Measurements from ENCODE around the gene FIBCD1.

The FIBCD1 gene

DNA sequence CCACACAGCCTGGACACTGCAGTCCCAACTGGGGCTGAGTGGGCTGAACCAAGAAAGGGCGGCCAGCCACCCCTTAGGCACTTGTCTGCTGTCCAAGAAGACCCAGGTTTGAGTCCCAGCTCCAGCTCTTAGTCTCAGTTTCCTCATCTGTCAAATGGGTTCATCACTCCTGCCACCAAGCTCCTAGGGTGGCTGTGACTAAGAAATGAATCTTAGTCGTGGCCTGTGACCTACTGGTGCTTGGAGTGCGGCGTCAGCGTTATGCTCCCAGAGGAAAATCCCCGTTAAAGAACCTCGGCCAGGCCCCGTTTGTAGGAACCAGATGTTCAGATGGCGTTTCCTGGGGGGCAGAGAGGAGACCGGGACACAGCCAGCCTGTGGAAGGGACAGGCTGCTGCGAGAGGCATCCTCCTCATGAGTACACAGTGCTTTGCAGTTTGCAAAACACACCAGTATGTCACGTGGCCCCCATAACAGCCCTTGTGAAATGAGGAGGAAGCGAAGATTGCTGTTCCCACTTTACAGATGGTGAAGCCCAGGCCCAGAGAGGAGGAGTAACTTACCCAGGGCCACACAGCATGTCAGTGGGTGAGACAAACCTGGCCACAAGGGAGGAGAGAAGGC, 3.3 kb downstream of the FIBCD1 start:
- peak; percentile 13 to 33 for DNase-seq

DNA sequence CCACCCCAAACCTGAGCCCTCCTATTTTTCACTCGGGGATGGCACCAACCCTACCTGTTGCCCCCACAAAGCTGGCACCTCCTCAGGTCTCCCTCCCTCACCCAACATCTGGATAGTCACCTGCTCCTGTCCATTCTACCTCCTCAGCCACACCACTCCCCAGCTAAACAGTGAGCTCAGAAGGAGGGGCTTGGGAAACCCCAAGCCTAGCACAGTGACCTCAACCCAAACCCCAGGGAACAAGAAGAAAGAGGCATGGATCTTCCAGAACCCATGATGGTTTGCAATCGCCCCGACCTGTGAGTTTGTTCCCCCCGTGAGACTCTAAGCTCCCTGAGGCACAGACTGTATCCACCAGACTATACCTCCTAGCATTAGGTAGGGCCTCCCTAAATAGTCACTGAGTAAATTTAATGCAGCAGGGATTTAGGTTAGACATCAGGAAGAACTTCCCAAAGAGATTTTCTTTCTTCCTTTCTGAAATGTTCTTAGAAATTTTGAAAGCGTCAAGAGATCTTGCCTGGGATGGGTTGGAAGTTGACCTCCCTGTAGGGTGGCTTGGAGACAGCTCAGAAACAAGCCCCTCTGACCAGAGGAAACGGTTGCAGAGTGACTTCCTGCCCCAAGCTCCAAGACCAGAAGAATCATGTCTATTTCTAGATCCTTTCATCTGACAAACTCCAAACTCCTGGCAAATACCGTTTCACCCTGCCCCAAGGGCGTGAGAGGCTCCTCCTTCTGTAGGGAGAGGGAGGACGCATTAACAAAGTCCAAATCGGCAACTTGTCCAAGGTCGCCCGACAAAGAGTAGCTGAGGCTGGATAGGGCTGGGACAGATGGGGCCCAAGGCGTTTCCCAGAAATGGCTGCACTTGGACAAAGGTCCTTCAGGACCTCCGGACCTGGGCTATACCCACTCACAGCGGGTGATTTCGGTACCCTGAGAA, 4.1 kb downstream of the FIBCD1 start:
- no peak for DNase-seq

DNA sequence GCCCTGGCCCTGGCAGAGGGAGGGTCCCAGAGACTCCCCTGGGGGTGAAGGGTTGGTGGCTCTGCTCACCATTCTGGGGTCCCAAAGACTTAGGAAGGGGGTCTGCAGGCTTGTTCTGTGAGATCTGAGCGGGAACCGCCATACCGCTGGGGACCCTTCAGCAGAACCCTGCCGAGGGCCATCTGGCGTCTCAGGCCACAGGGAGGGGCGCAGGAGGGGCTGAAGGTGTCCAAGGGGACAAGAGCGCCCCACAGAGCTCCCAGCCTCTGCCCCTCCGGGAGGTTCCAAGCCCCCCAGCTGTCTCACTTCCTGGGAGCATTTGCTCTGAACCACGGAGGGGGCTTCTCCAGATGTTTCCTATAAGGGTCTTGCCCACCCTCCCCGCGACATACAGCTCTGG, 4.8 kb downstream of the FIBCD1 start:
- no peak for DNase-seq

DNA sequence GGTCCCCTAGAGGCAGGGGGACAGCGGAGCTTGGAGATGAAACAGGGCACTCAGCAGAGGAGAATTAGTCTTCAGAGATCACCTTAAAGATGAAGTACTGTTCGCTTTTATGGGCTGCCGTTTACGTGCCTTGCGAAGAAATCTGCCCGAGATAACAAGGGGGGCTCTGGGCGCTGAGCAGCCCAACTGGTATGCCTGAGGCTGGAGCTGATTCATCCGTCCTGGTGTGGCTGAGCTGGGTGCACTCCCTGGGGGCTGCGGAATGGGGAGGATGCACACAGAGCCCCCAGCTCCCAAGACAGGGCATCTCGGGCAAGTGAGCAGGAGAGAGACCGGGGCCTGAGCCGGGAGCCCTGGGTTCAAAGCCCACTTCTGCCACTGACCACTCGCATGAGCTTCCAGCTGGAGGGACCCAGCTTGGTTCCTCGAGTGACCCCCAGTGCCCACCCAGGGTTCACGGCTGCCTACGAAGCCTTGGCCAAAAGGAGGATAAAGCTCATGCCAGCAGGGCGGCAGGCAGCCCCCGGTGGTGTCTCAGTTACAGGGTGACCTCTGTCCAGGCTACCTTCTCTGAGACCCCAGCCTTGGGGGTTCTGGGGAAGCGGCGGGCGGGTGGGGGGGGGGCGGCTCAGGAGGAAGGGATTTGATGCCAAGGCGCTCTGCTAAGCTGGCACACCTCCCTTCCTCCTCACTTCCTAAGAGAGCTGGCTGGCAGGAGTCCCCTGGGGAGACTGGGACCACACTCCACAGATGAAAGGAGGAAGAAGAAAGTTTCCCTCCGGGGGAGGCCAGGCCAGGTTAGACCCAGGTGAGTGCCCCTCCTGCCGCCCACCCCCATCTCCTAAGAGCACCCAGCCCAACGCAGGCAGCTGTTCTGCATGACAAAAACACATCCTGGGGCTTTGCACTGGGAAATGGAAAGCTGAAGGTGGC, 5.7 kb downstream of the FIBCD1 start:
- DNase-seq = no peak

DNA sequence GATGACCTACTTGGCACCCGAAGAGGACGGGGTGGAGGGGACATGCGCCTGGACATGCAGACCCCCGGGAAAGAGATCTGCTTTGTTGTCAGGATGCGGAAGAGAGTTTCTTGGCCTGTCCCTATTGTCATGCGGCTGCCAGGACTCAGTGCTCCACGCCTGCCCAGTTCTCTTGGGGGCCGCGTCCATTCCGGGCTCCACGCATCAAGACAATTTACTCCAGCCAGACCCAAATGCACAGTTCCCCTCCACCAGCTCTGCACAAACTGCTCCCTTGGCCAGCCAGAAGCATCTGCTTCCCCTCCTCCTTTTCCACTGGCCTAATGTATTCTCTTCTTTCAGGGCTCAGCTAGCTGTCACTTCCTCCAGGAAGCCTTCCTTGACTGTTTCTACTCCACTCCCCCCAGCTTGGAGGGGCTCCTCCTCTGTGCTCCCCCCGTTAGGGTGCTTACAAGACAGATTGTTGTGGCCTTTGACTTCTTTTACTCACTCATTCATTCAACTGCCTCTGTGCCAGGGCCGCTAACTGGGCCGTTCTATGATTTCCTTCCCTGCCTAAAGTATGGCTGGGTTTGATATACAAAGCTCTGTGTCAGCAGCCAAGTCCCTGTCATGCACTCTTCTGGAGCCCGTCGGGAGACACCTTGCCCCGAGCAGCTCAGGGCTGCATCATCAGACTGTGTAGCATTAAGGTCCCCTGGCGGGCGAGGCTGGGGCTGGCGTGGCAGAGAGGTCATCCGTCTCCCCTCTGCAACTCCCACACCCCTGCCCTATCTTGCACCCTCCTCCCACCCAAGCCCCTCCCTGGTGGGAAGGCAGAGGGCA, 6.6 kb downstream of the FIBCD1 start:
- no peak for DNase-seq

DNA sequence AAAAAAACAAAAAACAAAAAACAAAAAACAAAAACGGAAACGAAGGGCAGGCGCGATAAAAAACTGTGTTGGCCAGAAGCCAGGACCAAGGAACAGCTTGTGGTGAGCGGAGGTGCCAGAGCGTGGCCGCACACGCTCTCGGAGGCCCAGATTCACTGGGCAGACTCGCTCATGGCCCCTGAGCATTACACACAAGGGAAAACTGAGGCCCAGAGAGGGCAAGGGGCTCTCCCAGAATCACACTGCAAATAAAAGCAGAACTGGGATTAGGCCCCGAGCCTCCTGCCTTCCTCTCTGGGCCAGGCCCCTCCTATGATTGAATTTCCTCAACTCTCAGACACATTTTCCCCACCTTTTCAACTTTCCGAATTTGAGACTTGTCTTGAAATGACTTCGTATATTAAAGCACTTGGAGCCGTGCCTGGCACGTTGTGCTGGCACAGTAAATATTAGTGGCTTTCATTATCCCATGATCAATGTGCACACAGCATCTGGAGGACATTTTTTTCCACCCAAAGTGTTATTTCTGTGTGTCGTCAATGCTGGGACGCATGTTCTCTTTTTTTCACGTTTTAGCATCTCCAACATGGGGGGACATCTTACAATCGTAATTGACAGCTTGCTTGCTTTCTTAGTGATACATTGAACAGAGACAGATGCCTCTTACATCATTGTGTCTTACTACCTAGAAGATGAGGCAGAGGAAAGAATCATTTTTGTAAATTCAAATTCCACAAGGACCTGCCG, 7.4 kb downstream of the FIBCD1 start:
- DNase-seq = peak in 1 of 2 experiments; percentile 10

DNA sequence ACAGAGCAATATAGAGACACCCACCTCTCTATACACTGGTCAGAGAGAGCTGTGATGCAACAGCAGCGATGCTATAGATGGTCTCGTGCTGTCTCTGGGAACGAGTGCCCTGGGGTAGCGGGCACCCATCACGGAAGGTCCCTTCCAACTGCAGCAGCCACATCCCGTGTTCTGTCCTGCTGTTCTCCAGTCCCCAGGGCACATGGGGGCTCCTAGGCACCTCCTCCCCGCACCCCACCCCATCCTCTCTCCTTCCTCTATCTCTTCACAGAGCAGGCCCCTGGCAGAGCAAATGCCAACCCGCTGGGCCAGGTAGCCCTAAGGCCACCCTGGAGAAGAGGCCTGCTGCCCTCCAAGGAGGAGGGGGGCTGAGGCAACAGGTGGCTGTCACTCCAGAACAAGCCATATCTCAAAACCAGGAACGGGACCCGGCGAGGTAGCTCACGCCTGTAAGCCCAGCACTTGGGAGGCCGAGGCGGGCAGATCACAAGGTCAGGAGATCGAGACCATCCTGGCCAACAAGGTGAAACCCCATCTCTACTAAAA, 8.2 kb downstream of the FIBCD1 start:
- DNase-seq = no peak

DNA sequence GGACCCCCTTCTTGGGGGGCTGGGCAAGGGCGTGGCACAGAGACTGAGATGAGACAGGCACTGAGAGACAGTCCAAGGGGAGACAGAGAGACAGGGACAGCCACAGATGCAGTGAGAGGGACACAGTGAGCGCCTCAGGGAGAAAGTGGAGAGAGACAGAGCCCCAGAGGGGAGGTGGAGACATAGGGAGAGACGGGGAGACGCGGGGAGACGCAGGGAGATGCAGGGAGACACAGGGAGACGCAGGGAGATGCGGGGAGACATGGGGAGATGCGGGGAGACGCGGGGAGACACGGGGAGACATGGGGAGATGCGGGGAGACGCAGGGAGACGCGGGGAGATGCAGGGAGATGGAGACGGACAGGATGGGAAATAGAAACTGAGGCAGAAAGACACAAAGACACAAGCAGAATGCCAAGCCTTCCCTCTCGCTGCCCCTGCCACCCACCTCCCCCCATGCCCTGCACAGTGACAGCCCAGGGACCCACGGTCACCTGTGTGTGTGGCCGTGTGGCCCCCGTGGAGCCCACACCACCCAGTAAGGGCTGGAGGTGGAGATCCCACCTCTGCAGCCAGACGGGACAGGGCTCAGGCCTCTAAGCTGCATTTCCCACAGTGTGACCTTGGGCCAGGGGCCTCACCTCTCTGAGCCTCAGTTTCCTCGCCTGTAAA, 8.8 kb downstream of the FIBCD1 start:
- no peak for DNase-seq

DNA sequence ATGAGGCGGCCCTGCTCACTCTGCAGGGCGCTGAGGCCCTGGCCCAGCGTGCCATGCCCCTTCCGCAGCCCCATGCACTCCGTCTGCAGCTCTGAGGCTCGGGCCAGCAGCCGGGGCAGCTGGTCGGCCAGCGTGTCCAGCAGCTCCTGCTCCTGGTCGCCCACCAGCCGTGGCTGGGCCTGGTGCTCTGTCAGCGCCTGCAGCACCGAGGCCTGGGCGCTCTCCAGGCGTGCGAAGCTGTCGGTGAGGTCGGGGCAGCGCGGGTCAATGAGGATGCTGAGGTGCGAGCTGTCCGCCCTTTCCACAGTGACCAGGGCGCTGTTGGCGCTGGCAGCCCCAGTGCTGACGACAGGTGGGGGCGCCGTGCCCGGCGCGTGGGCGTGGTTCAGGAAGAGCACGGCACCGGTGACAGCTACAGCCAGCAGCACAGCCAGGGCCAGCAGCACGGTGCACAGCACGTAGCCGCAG, 9.4 kb downstream of the FIBCD1 start:
- DNase-seq = no peak

DNA sequence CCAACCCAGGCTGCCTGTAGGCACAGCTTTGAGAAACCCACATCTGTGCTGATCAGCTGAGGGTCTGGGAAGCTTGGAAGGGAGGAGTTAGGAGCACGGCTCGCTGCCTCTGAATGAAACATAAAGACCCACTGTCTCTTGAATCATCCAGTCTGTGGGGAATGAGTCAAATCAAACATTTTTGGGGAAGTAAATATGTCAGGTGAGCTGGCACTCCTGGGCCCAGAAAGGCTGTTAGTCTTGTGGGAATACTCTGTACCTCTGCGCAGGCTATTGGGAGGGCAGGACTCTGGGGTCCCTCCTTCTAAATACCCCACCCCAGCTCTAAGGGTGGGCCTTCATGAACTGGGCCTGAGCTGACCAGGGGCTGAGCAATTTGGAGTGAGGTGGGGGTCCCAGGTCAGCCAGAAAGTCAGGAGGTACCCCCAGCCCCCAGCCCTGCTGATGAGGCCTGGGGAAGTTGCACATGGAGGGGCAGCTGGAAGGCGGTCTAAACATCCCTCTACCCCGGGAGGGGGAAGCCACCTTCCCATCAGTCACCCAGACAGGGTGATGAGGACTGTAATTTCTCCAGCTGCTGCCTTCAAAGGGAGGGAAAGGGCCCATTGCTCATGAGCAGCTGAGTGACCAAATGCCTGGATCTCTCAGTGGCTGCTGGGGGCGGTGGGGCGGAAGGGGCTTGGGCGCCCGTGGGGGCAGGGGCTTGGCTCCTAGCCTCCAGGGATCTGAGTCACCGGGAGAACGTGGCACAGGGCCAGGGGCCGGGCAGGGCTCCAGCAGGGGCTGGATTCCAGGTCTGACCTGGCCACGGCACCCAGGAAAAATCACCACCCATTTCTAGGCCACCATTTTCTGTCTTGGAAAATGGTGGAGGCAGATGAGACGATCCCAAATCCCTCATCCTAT, 10.8 kb downstream of the FIBCD1 start:
- no peak for DNase-seq

DNA sequence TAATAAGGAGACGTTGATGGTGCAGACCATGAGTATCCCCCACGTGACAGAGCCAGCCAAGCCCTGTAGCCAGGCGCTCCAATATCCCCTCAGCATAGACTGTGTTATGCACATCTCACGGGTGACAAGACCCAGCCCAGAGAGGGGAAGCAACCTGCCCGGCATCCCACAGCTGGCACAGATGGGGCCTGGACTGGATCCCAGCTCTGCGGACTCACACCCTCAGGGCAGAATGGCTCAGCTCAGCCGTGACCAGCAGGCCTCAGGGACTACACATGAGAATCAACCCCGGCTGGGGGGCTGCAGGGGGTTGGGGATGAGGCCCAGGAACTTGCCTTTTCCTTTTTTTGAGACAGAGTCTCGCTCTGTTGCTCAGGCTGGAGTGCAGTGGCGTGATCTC, 11.7 kb downstream of the FIBCD1 start:
- DNase-seq = no peak

DNA sequence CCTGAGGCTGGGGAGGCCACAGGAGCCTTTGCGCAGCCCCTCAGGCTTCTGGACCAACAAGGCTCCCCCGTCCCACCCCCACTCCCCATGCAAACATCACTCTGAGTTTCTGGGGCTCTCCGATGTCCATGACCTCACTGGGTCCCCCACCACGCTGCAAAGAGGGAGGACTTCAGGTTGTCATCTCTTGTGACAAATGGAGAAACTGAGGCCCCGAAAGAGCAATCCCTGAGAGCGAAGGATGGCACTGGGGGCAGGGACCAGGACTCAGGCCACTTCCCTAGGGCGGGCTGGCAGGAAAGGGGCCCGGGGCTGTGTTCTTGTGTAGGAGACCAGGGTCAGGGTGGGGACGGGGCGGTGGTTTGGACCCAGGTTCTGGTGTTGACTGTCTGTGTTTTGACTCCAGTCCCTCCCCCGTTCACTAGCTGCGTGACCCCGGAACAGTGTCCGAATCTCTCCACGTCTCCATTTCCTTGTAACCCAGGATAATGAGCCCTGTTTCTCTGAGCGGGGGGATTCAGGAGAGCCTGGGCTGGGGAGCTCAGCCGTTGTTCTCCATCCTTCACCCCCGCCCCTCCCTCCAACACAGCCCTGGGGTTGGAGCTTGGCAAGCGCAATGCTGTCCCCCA, 13.9 kb downstream of the FIBCD1 start:
- no peak for DNase-seq

DNA sequence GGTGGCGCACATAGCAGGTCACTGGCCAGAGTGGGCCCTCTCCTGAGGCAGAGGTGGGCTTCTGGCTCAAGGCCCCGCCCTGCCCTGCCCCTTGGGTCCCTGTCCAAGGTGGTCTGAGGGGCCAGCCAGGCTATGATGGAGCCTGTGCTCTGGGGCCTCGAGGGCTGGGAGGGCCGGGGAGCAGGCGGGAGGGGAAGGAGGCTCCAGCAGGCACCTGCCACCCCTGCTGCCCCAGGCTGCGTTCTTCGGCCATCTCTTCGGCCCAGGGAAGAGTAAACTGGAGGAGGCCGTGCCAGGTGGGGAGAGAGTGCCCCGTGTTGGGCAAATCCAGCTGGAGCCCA, 14.6 kb downstream of the FIBCD1 start:
- no peak for DNase-seq

DNA sequence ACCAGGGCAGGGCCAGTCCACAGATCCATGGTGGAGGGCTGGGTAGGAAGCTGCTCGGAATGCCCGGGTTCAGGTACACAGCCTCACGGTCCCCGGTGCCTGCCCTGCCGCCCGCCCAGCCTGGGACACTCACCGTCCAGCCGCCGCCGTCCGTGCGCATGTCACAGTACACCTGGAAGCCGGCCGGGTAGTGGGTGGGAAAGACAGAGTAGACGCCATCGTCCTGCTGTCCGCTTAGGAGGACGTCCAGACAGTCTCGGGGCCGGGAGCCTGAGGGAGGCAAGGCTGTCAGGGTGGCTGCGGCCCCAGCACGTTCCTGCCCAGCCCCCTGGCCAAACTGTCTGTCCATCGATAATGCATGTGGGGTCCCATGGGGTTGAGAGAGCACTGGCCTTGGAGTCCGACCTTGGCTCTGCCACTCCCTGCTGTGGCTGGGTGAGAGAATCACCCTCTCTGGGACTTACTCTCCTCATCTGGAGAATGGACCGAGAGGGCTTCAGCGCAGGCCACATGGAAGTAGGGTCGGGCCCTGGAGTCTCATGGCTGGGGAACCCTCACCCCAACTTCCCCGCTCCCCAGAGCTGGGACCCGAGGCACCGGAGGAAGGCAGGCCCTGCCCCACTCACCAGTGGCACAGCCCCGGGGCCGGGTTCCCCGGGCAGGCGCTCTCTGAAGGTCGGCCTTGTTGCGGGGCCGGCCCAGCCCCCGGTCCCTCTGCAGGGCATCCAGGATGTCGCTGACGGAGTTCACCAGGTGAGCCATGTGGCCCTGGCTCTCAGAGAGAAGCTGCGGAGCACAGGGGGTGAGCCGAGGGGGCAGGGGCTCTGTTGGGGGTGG, 15.2 kb downstream of the FIBCD1 start:
- DNase-seq = no peak

DNA sequence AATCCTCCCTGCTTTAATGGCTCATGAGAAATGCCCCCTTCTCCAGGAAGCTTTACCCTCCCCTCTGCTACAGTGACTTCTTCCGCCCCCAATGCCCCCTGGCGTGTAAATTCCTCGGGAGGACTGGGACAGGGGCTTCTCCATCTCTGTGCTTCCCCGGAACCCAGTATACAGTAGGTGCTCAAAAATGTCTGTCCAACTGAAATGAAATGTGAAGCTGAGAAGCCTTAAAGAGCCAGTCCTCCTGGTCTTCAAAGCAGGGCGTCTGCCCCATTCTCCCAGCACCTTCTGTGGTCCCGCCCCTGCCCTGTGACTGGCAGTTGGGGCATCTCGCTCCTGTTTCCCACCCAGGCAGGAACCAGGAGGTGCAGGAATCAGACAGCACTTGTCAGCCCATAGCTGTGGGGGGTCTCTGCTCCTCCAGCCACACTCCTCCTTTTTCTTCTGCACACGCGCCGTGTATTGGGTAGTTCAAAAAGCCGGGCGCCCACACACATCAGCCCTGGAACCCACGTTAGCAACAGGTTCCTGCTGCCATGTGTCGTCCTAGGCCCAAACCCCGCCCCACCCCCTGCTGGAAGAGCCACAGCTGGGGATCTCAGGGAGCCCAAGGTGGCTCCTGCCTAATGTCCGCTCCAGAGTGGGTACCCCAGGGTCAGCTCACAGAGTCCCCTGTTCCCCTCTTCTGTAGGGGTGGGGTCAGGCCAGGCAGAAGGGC, 16.0 kb downstream of the FIBCD1 start:
- DNase-seq = no peak

DNA sequence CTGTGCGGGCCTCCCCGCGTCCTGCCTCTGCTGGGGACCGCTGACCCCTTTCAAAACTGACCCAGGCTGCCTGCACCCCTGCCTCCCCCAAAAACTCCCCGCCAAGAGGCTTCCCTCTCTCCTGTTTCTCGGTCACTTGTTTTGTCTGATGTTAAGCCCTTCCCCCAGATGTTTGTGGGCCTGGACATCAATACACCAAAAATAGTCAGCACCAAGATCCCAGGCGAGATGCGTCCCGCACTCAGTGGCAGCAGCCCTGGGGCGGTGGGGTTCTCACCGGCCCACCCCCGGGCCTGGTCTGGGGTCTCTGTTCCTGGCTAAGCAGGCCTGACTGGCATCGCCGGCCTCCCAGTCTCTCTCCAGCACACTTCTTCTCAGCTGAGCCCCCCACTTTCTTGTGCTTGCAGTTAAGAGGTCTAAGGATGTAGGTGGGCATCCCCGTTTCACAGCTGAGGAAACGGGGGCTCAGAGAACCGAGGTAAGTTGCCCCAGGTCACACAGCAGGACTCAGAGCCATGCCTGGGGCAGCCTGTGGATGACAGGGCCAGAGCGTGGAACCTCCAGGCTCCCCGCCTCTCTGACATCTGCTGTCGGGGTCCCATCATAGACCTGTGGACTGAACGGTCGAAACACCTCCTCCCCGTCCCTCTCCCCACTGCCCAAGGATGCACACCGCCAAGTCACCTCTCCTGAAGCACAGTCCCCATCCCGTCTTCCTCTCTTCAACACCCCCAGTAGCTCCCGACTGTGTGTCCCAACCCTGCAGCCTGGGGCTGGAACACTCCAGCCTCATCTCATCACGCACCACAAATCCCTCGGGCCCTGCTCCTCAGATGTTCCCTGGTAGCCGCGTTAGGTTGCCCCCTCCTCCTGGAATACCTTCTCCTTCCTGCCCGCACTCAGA, 16.8 kb downstream of the FIBCD1 start:
- no peak for DNase-seq

All from Kasumi-1 (cell line).